Right atrium auricular region (tissue), 2 donors: ENCODE measurements around the gene MAD1L1. TPM values are rescaled to one million over a fixed set of nuclear protein-coding genes. Genes with fewer than 3 reads are reported as not detected.
A peak's percentile ranks its signal among the peaks of the same experiment; 100 is the strongest.

ENCODE experiments used
- DNase-seq: peaks from one replicate; pipeline ENCODE4 v3.0.0-alpha.2; 2019; ENCODE audit warnings: low spot score
- H3K27ac ChIP-seq, 2 donors: fragments of 200-600 bp; sonication (generic); 1 replicate in 1 of 2; 2 replicates in 1 of 2; pipeline ENCODE4 v1.5.1; 2016 to 2019
- H3K27me3 ChIP-seq, 2 donors: fragments of 200-600 bp; sonication (generic); one replicate each; pipeline versions ENCODE4 v1.5.1 to v1.6.0; 2017 to 2019
- H3K36me3 ChIP-seq: fragments of 200-600 bp; sonication (generic); one replicate; pipeline ENCODE4 v1.5.1; 2016
- H3K4me1 ChIP-seq, 2 donors: fragments of 200-600 bp; sonication (generic); one replicate each; pipeline versions ENCODE4 v1.5.1 to v1.6.0; 2017 to 2019
- H3K4me3 ChIP-seq, 2 donors: fragments of 200-600 bp; sonication (generic); 1 replicate in 1 of 2; 2 replicates in 1 of 2; pipeline ENCODE4 v1.5.1; 2017 to 2019; ENCODE audit warnings: mild to moderate bottlenecking in 1 of 2, moderate library complexity in 1 of 2
- H3K9me3 ChIP-seq, 2 donors: fragments of 200-600 bp; sonication (generic); one replicate each; pipeline ENCODE4 v1.5.1; 2019
- total RNA-seq, 2 donors: library from RNA; depleted of rRNA; stranded (reverse); fragments of >200 nt; gene quantifications; one replicate each; pipeline ENCODE4 v1.1.0, GENCODE V29; 2016
- TF ChIP-seq, protein P1 (sequence below), 2 donors: fragments of 200-600 bp; sonication (generic); IDR thresholded peaks; one replicate each; pipeline ENCODE4 v1.5.1; 2019; ENCODE audit warnings: antibody characterized with exemption in 2 of 2

The MAD1L1 gene
- total RNA-seq, 2 donors from 2014 or later, result 13.3 to 31.9 TPM

DNA sequence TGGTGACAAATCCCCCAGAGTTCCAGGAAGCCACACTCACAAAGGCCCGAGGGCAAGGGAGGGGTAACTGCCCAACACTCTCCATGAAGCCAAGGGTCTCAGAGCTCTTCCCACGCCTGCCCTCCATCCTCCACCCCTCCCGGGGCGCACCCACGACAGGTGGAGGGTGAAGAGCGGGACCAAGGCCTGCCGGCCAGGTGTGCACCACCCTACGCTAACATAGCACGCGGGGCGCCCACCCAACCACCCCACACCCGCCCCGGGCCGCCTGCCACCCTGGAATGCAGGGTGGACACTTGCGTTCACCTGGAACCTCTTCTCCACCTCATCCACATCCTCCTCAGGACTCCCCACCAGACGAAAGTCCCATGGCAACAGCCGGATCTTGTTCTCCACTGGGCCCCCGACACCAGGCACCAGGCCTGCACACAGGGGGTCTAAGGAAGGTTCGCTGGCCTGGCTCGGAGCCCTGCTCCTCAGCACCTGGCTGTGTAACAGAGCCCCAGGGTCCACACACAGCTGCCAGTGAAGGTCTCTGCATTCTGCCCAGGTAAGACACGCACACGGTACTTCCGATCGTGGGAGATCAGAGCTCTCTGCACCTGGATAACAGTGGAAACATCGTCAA, 32.7 kb downstream of the MAD1L1 start:
- no peak for DNase-seq
- Histone ChIP-seq H3K36me3 (peaks cover 14% of the 10 kb centered on the region), H3K27me3 (no peaks in the 10 kb centered on the region), H3K4me1 (peaks cover 0 to 21% of the 10 kb centered on the region in 2 donors), H3K9me3 (no peaks in the 10 kb centered on the region), H3K27ac (no peak overlapping the region), H3K4me3 (no peak overlapping the region)
- TF ChIP-seq, protein P1, sequence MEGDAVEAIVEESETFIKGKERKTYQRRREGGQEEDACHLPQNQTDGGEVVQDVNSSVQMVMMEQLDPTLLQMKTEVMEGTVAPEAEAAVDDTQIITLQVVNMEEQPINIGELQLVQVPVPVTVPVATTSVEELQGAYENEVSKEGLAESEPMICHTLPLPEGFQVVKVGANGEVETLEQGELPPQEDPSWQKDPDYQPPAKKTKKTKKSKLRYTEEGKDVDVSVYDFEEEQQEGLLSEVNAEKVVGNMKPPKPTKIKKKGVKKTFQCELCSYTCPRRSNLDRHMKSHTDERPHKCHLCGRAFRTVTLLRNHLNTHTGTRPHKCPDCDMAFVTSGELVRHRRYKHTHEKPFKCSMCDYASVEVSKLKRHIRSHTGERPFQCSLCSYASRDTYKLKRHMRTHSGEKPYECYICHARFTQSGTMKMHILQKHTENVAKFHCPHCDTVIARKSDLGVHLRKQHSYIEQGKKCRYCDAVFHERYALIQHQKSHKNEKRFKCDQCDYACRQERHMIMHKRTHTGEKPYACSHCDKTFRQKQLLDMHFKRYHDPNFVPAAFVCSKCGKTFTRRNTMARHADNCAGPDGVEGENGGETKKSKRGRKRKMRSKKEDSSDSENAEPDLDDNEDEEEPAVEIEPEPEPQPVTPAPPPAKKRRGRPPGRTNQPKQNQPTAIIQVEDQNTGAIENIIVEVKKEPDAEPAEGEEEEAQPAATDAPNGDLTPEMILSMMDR (IDR thresholded peaks at IDR 0.05), result no peak

DNA sequence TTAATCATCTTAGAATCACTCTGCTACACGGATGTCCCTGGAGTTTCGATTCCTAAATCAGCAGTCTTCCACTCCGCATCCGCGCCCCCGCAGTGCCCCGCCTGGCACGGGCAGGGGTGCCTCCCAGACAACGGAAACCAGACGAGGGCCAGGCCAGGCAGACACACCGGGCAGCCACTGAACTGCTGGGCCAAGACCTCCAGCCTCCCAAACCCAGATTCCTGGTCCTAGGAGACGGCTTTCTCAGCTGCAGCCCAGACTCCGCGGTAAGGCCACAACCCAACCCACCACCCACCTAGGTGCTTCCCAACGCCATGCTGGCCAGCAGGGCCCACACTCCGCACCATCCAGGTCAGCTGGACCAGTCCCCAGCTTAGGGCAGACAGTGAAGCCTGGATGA, 33.2 kb downstream of the MAD1L1 start:
- H3K4me1 ChIP-seq, result peaks cover 0 to 21% of the 10 kb centered on the region in 2 donors
- peaks cover 14% of the 10 kb centered on the region for H3K36me3 ChIP-seq
- no peak overlapping the region for H3K4me3 ChIP-seq
- H3K27me3 ChIP-seq, result no peaks in the 10 kb centered on the region
- DNase-seq, result no peak
- no peaks in the 10 kb centered on the region for H3K9me3 ChIP-seq
- no peak overlapping the region for H3K27ac ChIP-seq
- TF ChIP-seq, protein P1 (IDR thresholded peaks at IDR 0.05), result no peak

DNA sequence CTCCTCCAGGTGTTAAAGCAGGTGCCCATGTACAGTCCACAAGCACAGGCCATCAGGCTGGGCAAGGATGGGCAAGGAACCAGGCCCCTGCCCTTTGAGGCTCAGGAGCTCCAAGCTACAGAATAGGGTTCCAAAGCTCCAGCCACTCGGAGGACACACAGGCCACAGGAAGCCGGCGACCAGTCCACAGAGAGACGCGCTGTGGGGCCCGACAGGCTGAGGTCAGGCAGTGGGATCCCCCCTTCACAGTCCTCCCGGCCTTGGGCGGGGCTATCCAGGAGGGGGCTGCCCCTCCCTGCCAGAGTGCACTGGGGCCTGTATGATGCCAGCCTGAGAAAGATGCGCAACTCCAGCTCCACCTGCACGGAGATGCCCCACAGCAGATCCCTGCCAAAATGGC, 34.0 kb downstream of the MAD1L1 start:
- Histone ChIP-seq H3K27ac (no peak overlapping the region), H3K9me3 (no peaks in the 10 kb centered on the region), H3K27me3 (no peaks in the 10 kb centered on the region), H3K4me1 (peaks cover 0 to 21% of the 10 kb centered on the region in 2 donors), H3K4me3 (no peak overlapping the region), H3K36me3 (peaks cover 14% of the 10 kb centered on the region)
- TF ChIP-seq, protein P1 (IDR thresholded peaks at IDR 0.05), result no peak
- no peak for DNase-seq

DNA sequence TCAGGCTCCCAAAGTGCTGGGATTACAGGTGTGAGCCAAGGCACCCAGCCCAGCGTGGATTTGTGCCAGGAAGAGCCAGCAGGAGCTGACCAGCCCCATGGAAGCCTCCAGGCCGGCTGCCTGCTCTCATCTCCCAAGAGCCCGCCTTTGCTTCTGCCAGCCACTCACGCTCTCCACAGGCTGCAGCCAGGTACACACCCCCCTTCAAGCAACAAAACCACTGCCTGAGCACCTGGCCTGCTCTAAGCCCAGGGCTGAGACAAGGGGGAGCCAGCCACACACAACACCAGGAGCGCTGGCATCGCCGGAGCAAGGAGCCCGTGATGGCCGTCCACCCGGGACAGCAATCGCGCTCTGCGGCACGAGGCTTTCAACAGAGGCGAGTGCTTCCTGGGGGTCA, 34.5 kb downstream of the MAD1L1 start:
- Histone ChIP-seq H3K4me3 (no peak overlapping the region), H3K27ac (no peak overlapping the region), H3K27me3 (no peaks in the 10 kb centered on the region), H3K36me3 (peaks cover 14% of the 10 kb centered on the region), H3K9me3 (no peaks in the 10 kb centered on the region), H3K4me1 (peaks cover 0 to 21% of the 10 kb centered on the region in 2 donors)
- TF ChIP-seq, protein P1 (IDR thresholded peaks at IDR 0.05), result no peak
- DNase-seq, result no peak

DNA sequence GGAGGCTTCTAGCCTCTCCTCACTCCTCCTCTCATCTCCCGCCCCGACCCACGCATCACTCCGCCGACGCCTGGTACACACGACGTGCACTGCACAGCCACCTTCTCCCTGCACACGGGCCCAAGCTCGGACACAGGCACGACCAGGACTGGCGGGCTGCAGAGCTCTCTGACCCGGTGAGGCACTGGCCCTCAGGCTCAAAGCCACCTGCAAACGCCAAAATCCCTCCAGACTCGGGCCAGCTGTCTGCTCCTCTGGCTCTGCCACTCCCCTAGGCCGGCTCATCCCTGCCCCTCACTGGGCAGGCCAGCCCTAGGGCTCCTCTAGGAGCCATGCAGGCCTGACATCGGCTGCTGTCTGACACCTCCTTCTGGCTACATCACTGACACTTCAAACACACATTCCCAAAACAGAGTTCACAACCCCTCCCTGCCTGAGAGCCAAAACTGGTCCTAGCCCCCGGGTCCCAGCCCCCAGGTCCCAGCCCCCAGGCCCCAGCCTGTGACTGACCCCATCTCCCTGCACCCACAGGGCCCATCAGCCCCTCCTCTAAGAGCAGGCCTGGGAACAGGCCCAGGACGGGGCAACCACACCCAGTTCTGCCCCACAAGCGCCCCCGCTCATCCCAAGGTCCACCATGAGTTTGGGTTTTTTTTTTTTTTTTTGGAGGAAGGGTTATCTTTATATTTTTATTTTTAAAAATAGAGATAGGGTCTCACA, 35.1 kb downstream of the MAD1L1 start:
- TF ChIP-seq, protein P1 (IDR thresholded peaks at IDR 0.05), result no peak
- no peak for DNase-seq
- peaks cover 14% of the 10 kb centered on the region for H3K36me3 ChIP-seq
- H3K27me3 ChIP-seq, result no peaks in the 10 kb centered on the region
- H3K9me3 ChIP-seq, result no peaks in the 10 kb centered on the region
- peaks cover 0 to 21% of the 10 kb centered on the region in 2 donors for H3K4me1 ChIP-seq
- H3K27ac ChIP-seq, result peak overlapping the region in 1 of 2 donors; percentile 26
- no peak overlapping the region for H3K4me3 ChIP-seq
